ENCODE measurements around the gene ADGRV1.

- no peak for TF ChIP-seq ZNF274 (IDR thresholded peaks at IDR 0.05; ENCODE audit: low read depth, low read length)
- TF ChIP-seq YY1 (IDR thresholded peaks at IDR 0.05; ENCODE audit: insufficient read depth, insufficient read length): no peak
Measured at GRCh38 chr5:91145333-91145620, 586.7 kb downstream of the ADGRV1 start.
